H9 (cell line): Measurements from ENCODE around the gene FAM217B. TPM values are rescaled to one million over a fixed set of nuclear protein-coding genes. Genes with fewer than 3 reads are reported as not detected.

Experiments used
- DNase-seq: peaks from one replicate; pipeline ENCODE4 v3.0.0-alpha.2; 2017
- H2AFZ ChIP-seq: one replicate; pipeline ENCODE4 v1.6.1; 2013; ENCODE audit warnings: mild to moderate bottlenecking, low read length, control low read depth, moderate library complexity
- H2AK5ac ChIP-seq: 2 replicates; pipeline ENCODE4 v1.6.1; 2013; ENCODE audit warnings: low read length, control low read depth, mixed read lengths; ENCODE audit not compliant: insufficient read length
- H2BK120ac ChIP-seq: one replicate; pipeline ENCODE4 v1.6.1; 2013; ENCODE audit warnings: low read depth, mild to moderate bottlenecking, low read length, control low read depth, inconsistent platforms; ENCODE audit not compliant: poor library complexity, severe bottlenecking
- H2BK12ac ChIP-seq: 2 replicates; pipeline ENCODE4 v1.6.1; 2013; ENCODE audit warnings: low read length, control low read depth, mixed read lengths, low read depth; ENCODE audit not compliant: insufficient read length
- H2BK15ac ChIP-seq: 2 replicates; pipeline ENCODE4 v1.6.1; 2013; ENCODE audit warnings: low read depth, low read length, control low read depth
- H2BK20ac ChIP-seq: one replicate; pipeline ENCODE4 v1.6.1; 2013; ENCODE audit warnings: low read depth, mild to moderate bottlenecking, low read length, control low read depth, inconsistent platforms; ENCODE audit not compliant: poor library complexity, severe bottlenecking
- H2BK5ac ChIP-seq: 2 replicates; pipeline ENCODE4 v1.6.1; 2013; ENCODE audit warnings: low read length, control low read depth, mixed read lengths; ENCODE audit not compliant: insufficient read length
- H3K14ac ChIP-seq: 2 replicates; pipeline ENCODE4 v1.6.1; 2013; ENCODE audit warnings: low read length, control low read depth; ENCODE audit not compliant: insufficient read depth
- H3K18ac ChIP-seq: 2 replicates; pipeline ENCODE4 v1.6.1; 2013; ENCODE audit warnings: low read depth, mild to moderate bottlenecking, mixed read lengths, low read length, control low read depth; ENCODE audit not compliant: insufficient read length
- H3K23ac ChIP-seq: 2 replicates; pipeline ENCODE4 v1.6.1; 2013; ENCODE audit warnings: low read length, control low read depth, mixed read lengths, low read depth; ENCODE audit not compliant: insufficient read length
- H3K23me2 ChIP-seq: 2 replicates; pipeline ENCODE4 v1.6.1; 2013; ENCODE audit warnings: low read depth, mild to moderate bottlenecking, mixed read lengths, low read length, control low read depth; ENCODE audit not compliant: insufficient read length, poor library complexity, severe bottlenecking
- H3K27ac ChIP-seq: 2 replicates; pipeline ENCODE4 v1.5.1; 2013; ENCODE audit warnings: low read length, control low read depth, mixed read lengths, low read depth; ENCODE audit not compliant: insufficient read length
- H3K27me3 ChIP-seq: 2 replicates; pipeline ENCODE4 v1.6.1; 2013; ENCODE audit warnings: low read length, control low read depth, inconsistent platforms; ENCODE audit not compliant: insufficient read depth
- H3K4ac ChIP-seq: 2 replicates; pipeline ENCODE4 v1.6.1; 2013; ENCODE audit warnings: low read depth, mild to moderate bottlenecking, control low read depth, inconsistent platforms, low read length, moderate library complexity
- H3K4me1 ChIP-seq: 2 replicates; pipeline ENCODE4 v1.6.1; 2013; ENCODE audit warnings: low read length, control low read depth, inconsistent platforms; ENCODE audit not compliant: insufficient read depth
- H3K4me2 ChIP-seq: 2 replicates; pipeline ENCODE4 v1.6.1; 2013; ENCODE audit warnings: low read length, control low read depth, mixed read lengths; ENCODE audit not compliant: insufficient read length, insufficient read depth
- H3K56ac ChIP-seq: 2 replicates; pipeline ENCODE4 v1.6.1; 2013; ENCODE audit warnings: low read depth, mild to moderate bottlenecking, mixed read lengths, low read length, control low read depth; ENCODE audit not compliant: insufficient read length
- H3K79me1 ChIP-seq: 2 replicates; pipeline ENCODE4 v1.6.1; 2013; ENCODE audit warnings: low read depth, mild to moderate bottlenecking, moderate library complexity, low read length, control low read depth, inconsistent platforms; ENCODE audit not compliant: insufficient read depth, poor library complexity, severe bottlenecking
- H3K79me2 ChIP-seq: 2 replicates; pipeline ENCODE4 v1.6.1; 2013; ENCODE audit warnings: low read length, control low read depth, inconsistent platforms; ENCODE audit not compliant: insufficient read depth
- H3K9ac ChIP-seq: 2 replicates; pipeline ENCODE4 v1.6.1; 2013; ENCODE audit warnings: low read length, control low read depth, mixed read lengths; ENCODE audit not compliant: insufficient read length; ENCODE audit errors: extremely low read depth
- H3K9me3 ChIP-seq: one replicate; pipeline ENCODE4 v1.6.1; 2013; ENCODE audit warnings: low read depth, low read length, inconsistent platforms; ENCODE audit not compliant: control insufficient read depth
- H3T11ph ChIP-seq: one replicate; pipeline ENCODE4 v1.6.1; 2013; ENCODE audit warnings: mild to moderate bottlenecking, low read length, control low read depth, inconsistent platforms
- H4K20me1 ChIP-seq: one replicate; pipeline ENCODE4 v1.6.1; 2013; ENCODE audit not compliant: control insufficient read depth, insufficient read length, insufficient read depth
- H4K5ac ChIP-seq: 2 replicates; pipeline ENCODE4 v1.6.1; 2013; ENCODE audit warnings: low read depth, mild to moderate bottlenecking, mixed read lengths, low read length, control low read depth; ENCODE audit not compliant: insufficient read length
- H4K8ac ChIP-seq: replicated peaks from 2 replicates; pipeline ENCODE4 v1.6.1; 2013; ENCODE audit warnings: low read length, control low read depth, mixed read lengths, low read depth; ENCODE audit not compliant: insufficient read length
- H4K91ac ChIP-seq: 2 replicates; pipeline ENCODE4 v1.6.1; 2013; ENCODE audit warnings: low read depth, mild to moderate bottlenecking, moderate library complexity, mixed read lengths, low read length, control low read depth; ENCODE audit not compliant: insufficient read length
- H3K27ac Mint-ChIP-seq, 3 experiments: 2 replicates in 2 of 3; 3 replicates in 1 of 3; pipeline ENCODE4 v1.8.0; 2020 to 2021; ENCODE audit warnings: mixed read lengths in 3 of 3, mild to moderate bottlenecking in 1 of 3, moderate library complexity in 1 of 3
- H3K27me3 Mint-ChIP-seq: 2 replicates; pipeline ENCODE4 v1.8.0; 2021; ENCODE audit warnings: low read depth, mild to moderate bottlenecking, moderate library complexity, mixed read lengths
- H3K36me3 Mint-ChIP-seq, 3 experiments: 2 replicates in 2 of 3; 3 replicates in 1 of 3; pipeline ENCODE4 v1.8.0; 2020 to 2021; ENCODE audit warnings: low read depth in 3 of 3, mixed read lengths in 3 of 3; ENCODE audit not compliant: insufficient read depth in 1 of 3
- H3K4me1 Mint-ChIP-seq, 2 experiments: 2 replicates each; pipeline ENCODE4 v1.8.0; 2020; ENCODE audit warnings: mixed read lengths in 2 of 2
- H3K4me3 Mint-ChIP-seq, 2 experiments: 2 replicates in 1 of 2; 3 replicates in 1 of 2; pipeline ENCODE4 v1.8.0; 2020 to 2021; ENCODE audit warnings: mild to moderate bottlenecking in 2 of 2, mixed read lengths in 2 of 2, moderate library complexity in 1 of 2
- H3K9me3 Mint-ChIP-seq, 2 experiments: 2 replicates in 1 of 2; 3 replicates in 1 of 2; pipeline ENCODE4 v1.8.0; 2020; ENCODE audit warnings: mild to moderate bottlenecking in 2 of 2, mixed read lengths in 2 of 2, moderate library complexity in 1 of 2
- WGBS: extraction: QIAGEN DNeasy Blood & Tissue Kit; methylation state at CpG from one replicate; pipeline ENCODE4 v1.1.7; 2013; ENCODE audit warnings: missing lambda C conversion rate, low lambda C conversion rate, mixed read lengths; ENCODE audit not compliant: insufficient read length; ENCODE audit errors: extremely low coverage; 5-methylcytosine and 5-hydroxymethylcytosine counted together
- total RNA-seq: library from RNA; stranded (reverse); gene quantifications from 2 replicates; pipeline ENCODE4 v1.2.1, GENCODE V29; 2021
- TF ChIP-seq, protein P1 (sequence below): fragments of 200-600 bp; sonication (generic); conservative IDR thresholded peaks from 3 replicates; pipeline ENCODE4 v1.8.0; 2021; ENCODE audit warnings: antibody characterized with exemption, mild to moderate bottlenecking

FAM217B gene
- total RNA-seq, 1 experiment from 2014 or later, result 24.5 TPM

DNA sequence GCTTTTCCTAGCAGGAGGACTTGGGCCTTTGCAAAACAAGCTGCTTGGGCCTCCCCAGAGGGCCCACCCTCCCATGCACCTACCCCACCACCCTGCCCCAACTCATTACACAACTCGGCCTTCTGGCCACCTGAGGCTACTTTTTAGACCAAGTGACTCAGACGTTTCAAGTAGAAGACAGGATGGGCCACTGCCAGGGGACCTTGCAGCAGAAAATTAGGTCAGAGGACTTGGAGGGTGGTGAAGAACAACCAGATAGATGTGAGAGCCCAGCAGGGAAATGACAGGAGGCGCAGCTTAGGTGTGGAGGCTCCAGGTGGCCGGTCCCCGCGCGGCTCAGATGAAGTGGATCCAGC lies 1.5 kb upstream of the FAM217B start:
- DNase-seq, result no peak
- Histone ChIP-seq H3K79me2 (no peaks in the 10 kb centered on the region), H2BK12ac (no peak overlapping the region), H3K18ac (no peak overlapping the region), H3K14ac (no peak overlapping the region), H3K23me2 (peaks cover 9% of the 10 kb centered on the region), H2BK20ac (no peak overlapping the region), H4K91ac (no peak overlapping the region), H3K4ac (no peak overlapping the region), H3K9me3 (no peaks in the 10 kb centered on the region), H2BK15ac (no peak overlapping the region), H3K4me1 (no peaks in the 10 kb centered on the region), H3K27me3 (peaks cover 10% of the 10 kb centered on the region; the same call in 1 of the 2 replicates), H4K8ac (no peak overlapping the region), H3K9ac (no peak overlapping the region), H2BK5ac (no peak overlapping the region), H2AK5ac (no peak overlapping the region), H3K27ac (no peak overlapping the region), H3K79me1 (no peaks in the 10 kb centered on the region), H3K56ac (no peak overlapping the region), H4K5ac (no peak overlapping the region), H3T11ph (no peak overlapping the region), H4K20me1 (no peaks in the 10 kb centered on the region), H3K4me2 (no peak overlapping the region), H3K23ac (no peak overlapping the region), H2BK120ac (no peak overlapping the region), H2AFZ (no peak overlapping the region)
- TF ChIP-seq, protein P1, sequence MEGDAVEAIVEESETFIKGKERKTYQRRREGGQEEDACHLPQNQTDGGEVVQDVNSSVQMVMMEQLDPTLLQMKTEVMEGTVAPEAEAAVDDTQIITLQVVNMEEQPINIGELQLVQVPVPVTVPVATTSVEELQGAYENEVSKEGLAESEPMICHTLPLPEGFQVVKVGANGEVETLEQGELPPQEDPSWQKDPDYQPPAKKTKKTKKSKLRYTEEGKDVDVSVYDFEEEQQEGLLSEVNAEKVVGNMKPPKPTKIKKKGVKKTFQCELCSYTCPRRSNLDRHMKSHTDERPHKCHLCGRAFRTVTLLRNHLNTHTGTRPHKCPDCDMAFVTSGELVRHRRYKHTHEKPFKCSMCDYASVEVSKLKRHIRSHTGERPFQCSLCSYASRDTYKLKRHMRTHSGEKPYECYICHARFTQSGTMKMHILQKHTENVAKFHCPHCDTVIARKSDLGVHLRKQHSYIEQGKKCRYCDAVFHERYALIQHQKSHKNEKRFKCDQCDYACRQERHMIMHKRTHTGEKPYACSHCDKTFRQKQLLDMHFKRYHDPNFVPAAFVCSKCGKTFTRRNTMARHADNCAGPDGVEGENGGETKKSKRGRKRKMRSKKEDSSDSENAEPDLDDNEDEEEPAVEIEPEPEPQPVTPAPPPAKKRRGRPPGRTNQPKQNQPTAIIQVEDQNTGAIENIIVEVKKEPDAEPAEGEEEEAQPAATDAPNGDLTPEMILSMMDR, result no peak
- WGBS, result no CpG with 5 or more reads among the region's 7 CpGs
- peaks cover 8 to 11% of the 10 kb centered on the region in 2 experiments for H3K4me1 Mint-ChIP-seq
- H3K36me3 Mint-ChIP-seq, result peaks cover 8 to 15% (median 12%) of the 10 kb centered on the region in 3 experiments
- peak overlapping the region; percentile 39 to 67; a peak in 3 of 5 replicates for H3K4me3 Mint-ChIP-seq
- H3K27me3 Mint-ChIP-seq, result peaks cover 40% of the 10 kb centered on the region
- peaks cover 6% of the 10 kb centered on the region in 2 experiments; a peak in 3 of 5 replicates for H3K9me3 Mint-ChIP-seq
- H3K27ac Mint-ChIP-seq, result no peak overlapping the region
